Pancreas (tissue), 10 donors: Measurements from ENCODE around the gene GLB1L3. TPM values are rescaled to one million over a fixed set of nuclear protein-coding genes. Genes with fewer than 3 reads are reported as not detected.

ENCODE experiments used
- ATAC-seq, 4 donors: fragments of 200-7000 bp; cut with Tn5 transposase; one replicate each; pipeline versions ENCODE4 v1.8.0 to v1.9.1; 2020; ENCODE audit warnings: mild to moderate bottlenecking in 4 of 4, moderate library complexity in 4 of 4
- DNase-seq, 6 donors: peaks; one replicate each; pipeline ENCODE4 v3.0.0-alpha.2; 2020
- FAIRE-seq: peaks from 2 replicates; lab custom pipeline; 2012; peaks lifted over from hg19 to GRCh38; lab: Jason Lieb, UNC
- H3K27ac ChIP-seq, 4 donors: fragments of 200-600 bp; sonication (generic); 1 replicate in 3 of 4; 2 replicates in 1 of 4; pipeline versions ENCODE4 v1.5.0 to v1.8.0; 2020
- H3K27me3 ChIP-seq, 4 donors: fragments of 200-600 bp; one replicate each; pipeline ENCODE4 v1.8.0; 2021
- H3K36me3 ChIP-seq, 3 donors: fragments of 200-600 bp; sonication (generic) in 1 of 3; one replicate each; pipeline versions ENCODE4 v1.5.0 to v1.8.0; 2020 to 2021
- H3K4me1 ChIP-seq, 3 donors: fragments of 200-600 bp; one replicate each; pipeline ENCODE4 v1.8.0; 2021
- H3K4me3 ChIP-seq, 4 donors: fragments of 200-600 bp; sonication (generic) in 2 of 4; one replicate each; pipeline versions ENCODE4 v1.5.0 to v1.8.0; 2020 to 2021
- H3K9me3 ChIP-seq, 4 donors: fragments of 200-600 bp; one replicate each; pipeline ENCODE4 v1.8.0; 2021
- CTCF ChIP-seq, 4 donors: fragments of 200-600 bp; sonication (generic) in 3 of 4; IDR thresholded peaks; one replicate each; pipeline versions ENCODE4 v1.5.0 to v1.8.0; 2021; ENCODE audit warnings: antibody characterized with exemption in 4 of 4
- WGBS, 2 donors: extraction: QIAGEN DNeasy Blood & Tissue Kit; methylation state at CpG; one replicate each; pipeline ENCODE4 v1.1.7; 2013; 5-methylcytosine and 5-hydroxymethylcytosine counted together
- intact Hi-C, 3 donors: fragments of 100-400 bp; cut with DNase I; formaldehyde crosslinking; loops; one replicate each; pipeline versions ENCODE4 v1.11.1 to v1.14.2; 2022
- polyA plus RNA-seq, 2 donors: library from polyadenylated mRNA; stranded (reverse); fragments of 200-250 nt; gene quantifications; one replicate each; pipeline ENCODE4 v1.2.3, GENCODE V29; 2013
- total RNA-seq, 6 donors: library from RNA; stranded (reverse); fragmentation: NEBNext Ultra II Directional in 4 of 6; extraction: Animal tissue kit (Norgen Biotek cat#: 25700) in 4 of 6; gene quantifications; one replicate each; pipeline versions ENCODE4 v1.2.1 to v1.2.4, GENCODE V29; 2021 to 2023
- donor health status: healthy with polysubstance abuse.
- donor health status: DM: no; HTN: no; CAD: no; lungs with moderate emphysema.
- donor health status: DM: no; HTN: no; CAD: no.
- donor health status: control.
- donor health status: control.
- donor health status: Bipolar disorder and iron deficiency.
- donor health status: DM: yes; HTN: yes; CAD: no.
- donor health status: DM: no; HTN: no; CAD: no.
- donor health status: DM: no; HTN: no; CAD: no.
- donor health status: DM: yes; HTN: yes; CAD: no.

The GLB1L3 gene
- total and polyA plus RNA-seq, 8 donors = 0.12 to 0.38 (median 0.14) TPM; not detected in 4

GRCh38 chr11:134338654-134339053 is 62.5 kb downstream of the GLB1L3 start:
- no peaks in the 10 kb centered on the region for H3K9me3 ChIP-seq
- no peaks in the 10 kb centered on the region for H3K27me3 ChIP-seq
- DNase-seq (no peak), ATAC-seq (no peak), FAIRE-seq (no peak)
- no peaks in the 10 kb centered on the region for H3K4me1 ChIP-seq
- 92 to 93% methylated on average over 7 of the region's 7 CpGs for WGBS, 2 donors
- no peak for TF ChIP-seq CTCF (IDR thresholded peaks at IDR 0.05)
- intact Hi-C loops = no loop called here
- no peaks in the 10 kb centered on the region for H3K36me3 ChIP-seq
- no peak overlapping the region for H3K4me3 ChIP-seq
- no peak overlapping the region for H3K27ac ChIP-seq

- TF ChIP-seq CTCF (IDR thresholded peaks at IDR 0.05) = no peak
- intact Hi-C loops = no loop called here
- ATAC-seq (peak in 1 of 4 donors; percentile 34), DNase-seq (no peak), FAIRE-seq (no peak)
- H3K4me3 ChIP-seq = no peak overlapping the region
- WGBS, 2 donors = 87 to 92% methylated on average over 4 of the region's 4 CpGs
- no peaks in the 10 kb centered on the region for H3K36me3 ChIP-seq
- H3K4me1 ChIP-seq = no peaks in the 10 kb centered on the region
- H3K27me3 ChIP-seq = no peaks in the 10 kb centered on the region
- H3K9me3 ChIP-seq = no peaks in the 10 kb centered on the region
- no peak overlapping the region for H3K27ac ChIP-seq
Observed at GRCh38 chr11:134339756-134340155, 63.6 kb downstream of the GLB1L3 start.

GRCh38 chr11:134340354-134340964 is 64.3 kb downstream of the GLB1L3 start:
- H3K27ac ChIP-seq = no peak overlapping the region

GRCh38 chr11:134341805-134342571 is 65.8 kb downstream of the GLB1L3 start:
- H3K4me3 ChIP-seq = no peak overlapping the region
- no peak for FAIRE-seq
- no peaks in the 10 kb centered on the region for H3K36me3 ChIP-seq
- H3K9me3 ChIP-seq = no peaks in the 10 kb centered on the region
- no peaks in the 10 kb centered on the region for H3K27me3 ChIP-seq
- TF ChIP-seq CTCF (IDR thresholded peaks at IDR 0.05) = no peak
- WGBS, 2 donors = 90 to 91% methylated on average over 58 to 68 of the region's 68 CpGs
- H3K4me1 ChIP-seq = no peaks in the 10 kb centered on the region
- no peak for ATAC-seq
- DNase-seq = no peak
- no peak overlapping the region for H3K27ac ChIP-seq
- intact Hi-C loops = no loop called here

More at GRCh38 chr11:134340354-134340964, 64.3 kb downstream of the GLB1L3 start:
- H3K4me3 ChIP-seq = no peak overlapping the region
- H3K36me3 ChIP-seq = no peaks in the 10 kb centered on the region
- H3K9me3 ChIP-seq = no peaks in the 10 kb centered on the region
- H3K4me1 ChIP-seq = no peaks in the 10 kb centered on the region
- DNase-seq (no peak), ATAC-seq (no peak), FAIRE-seq (no peak)
- no peaks in the 10 kb centered on the region for H3K27me3 ChIP-seq
- intact Hi-C loops = no loop called here
- 92 to 99% methylated on average over 11 of the region's 11 CpGs for WGBS, 2 donors
- no peak for TF ChIP-seq CTCF (IDR thresholded peaks at IDR 0.05)
